Measurements from ENCODE around the gene LRP1B.
A peak's percentile ranks its signal among the peaks of the same experiment; 100 is the strongest.
"Not testable (repeated sequence)": the region's sequence is repeated elsewhere in the genome, so short reads cannot be mapped to it uniquely, and the experiment has no call there.

The LRP1B gene

GRCh38 chr2:140744379-140744778 lies 1386.4 kb downstream of the LRP1B start:
- no peak for DNase-seq

DNA sequence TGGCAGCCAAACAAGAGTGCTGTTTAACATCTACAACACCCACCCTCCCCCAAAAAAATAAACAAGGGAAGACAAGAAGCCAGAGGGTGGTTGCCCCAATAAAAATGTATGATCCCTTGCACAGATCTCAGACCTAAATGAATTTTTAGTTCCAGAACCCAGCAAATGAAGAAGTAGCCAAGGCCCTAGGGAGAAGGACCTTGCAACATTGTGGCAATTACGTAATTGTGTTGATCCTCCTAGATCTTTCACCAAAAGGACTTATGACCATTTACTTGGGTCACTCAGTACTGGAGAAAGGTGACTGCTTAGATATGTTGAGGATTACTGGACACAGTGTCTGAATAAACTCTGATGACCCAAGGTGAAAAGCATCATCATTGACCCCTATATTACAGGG lies 1393.8 kb downstream of the LRP1B start:
- DNase-seq: no peak

- DNase-seq: no peak
Observed at GRCh38 chr2:140734992-140735391, 1395.8 kb downstream of the LRP1B start.

GRCh38 chr2:140718999-140719398 lies 1411.8 kb downstream of the LRP1B start:
- DNase-seq: no peak

GRCh38 chr2:140717481-140717880 lies 1413.3 kb downstream of the LRP1B start:
- DNase-seq: no peak

DNA sequence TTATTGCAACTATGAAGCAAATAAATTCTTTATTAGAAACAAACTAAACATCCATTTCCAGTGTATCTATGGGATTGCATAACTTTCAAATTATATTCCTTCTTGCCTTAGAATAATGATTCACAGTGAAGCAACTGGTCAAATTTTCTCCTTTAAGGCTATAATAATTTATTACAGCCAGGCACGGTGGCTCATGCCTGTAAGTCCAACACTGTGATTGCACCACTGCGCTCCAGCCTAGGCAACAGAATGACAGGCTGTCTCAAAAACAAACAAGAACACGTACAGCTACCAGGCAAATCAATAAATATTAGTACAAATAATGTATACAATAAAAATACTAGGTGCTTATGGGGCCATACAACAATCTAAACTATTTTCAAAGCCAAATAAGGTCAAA lies 1416.2 kb downstream of the LRP1B start:
- DNase-seq: no peak

DNA sequence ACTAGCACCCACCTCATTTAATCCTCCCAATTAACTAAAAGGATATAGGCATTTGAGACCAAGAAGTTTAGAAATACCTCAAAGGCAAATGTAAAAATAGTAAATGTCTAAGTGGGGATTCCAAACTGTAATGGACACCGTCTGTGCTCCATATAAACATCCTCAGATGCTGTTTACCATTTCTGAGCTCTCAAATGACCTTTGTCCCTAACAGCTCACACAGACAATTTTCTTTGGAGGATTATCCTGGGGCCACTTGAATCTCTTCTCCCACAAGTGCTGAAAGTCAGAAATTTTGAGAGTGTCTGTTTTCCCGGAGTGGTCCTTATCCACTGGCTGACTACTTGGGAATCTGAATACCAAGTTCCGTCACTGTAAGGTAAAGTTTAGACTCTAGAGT lies 1418.9 kb downstream of the LRP1B start:
- DNase-seq: no peak

- DNase-seq: no peak
Observed at GRCh38 chr2:140701726-140702125, 1429.1 kb downstream of the LRP1B start.

DNA sequence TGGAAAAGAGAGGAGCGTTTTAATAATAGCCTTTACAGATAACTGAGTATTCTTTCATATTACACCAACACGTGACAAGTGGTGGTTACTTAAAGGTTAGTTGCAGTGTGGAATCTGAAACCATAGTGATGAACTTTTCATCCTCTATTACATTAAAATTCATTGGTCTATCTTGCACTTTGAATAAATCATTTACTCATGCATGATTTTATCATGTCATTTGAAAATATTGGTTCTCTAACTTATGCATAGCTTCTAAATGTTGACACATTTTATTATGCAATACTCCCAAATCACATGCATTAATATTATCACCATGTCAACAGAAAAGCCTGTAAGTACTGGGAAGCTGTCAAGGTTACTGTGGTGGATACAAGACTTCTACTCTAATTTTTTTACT lies 1432.2 kb downstream of the LRP1B start:
- no peak for DNase-seq

DNA sequence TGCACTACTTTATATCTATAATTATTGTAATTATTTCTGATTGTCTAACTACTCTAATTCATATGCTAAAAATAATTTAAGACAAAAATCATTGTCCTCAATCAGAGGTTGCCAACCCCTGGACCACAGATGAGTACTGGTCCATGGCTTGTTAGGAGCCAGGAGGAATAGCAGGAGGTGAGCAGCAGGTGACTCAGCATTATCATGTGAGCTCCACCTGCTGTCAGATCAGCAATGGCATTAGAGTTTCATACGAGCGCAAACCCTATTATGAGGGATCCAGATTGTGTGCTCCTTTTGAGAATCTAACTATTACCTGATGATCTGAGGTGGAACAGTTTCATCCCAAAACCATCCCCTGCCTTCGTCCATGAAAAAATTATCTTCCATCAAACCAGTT lies 1434.4 kb downstream of the LRP1B start:
- no peak for DNase-seq

DNA sequence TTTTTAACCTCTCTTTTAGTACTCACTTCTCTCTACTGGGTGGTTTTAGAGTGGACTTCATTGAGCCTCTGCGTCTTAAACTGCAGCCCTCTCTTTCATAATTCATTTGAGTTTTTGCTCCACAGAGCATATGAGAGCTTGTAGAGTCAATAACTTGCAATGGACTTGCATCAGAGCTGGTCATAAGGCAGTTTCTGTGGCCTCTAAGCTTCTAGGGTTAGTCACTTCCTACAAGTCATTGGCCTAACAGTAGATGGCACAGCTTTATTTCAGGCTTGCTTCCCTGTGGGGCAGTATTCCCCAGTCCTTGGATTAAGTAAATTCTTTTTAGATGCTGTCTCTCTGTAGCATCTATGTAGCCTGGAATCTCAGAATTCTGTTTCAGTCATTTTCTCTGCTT lies 1435.7 kb downstream of the LRP1B start:
- DNase-seq: peak; percentile 5

GRCh38 chr2:140687825-140688224 lies 1443.0 kb downstream of the LRP1B start:
- DNase-seq: no peak

GRCh38 chr2:140683658-140684057 lies 1447.2 kb downstream of the LRP1B start:
- no peak for DNase-seq

DNA sequence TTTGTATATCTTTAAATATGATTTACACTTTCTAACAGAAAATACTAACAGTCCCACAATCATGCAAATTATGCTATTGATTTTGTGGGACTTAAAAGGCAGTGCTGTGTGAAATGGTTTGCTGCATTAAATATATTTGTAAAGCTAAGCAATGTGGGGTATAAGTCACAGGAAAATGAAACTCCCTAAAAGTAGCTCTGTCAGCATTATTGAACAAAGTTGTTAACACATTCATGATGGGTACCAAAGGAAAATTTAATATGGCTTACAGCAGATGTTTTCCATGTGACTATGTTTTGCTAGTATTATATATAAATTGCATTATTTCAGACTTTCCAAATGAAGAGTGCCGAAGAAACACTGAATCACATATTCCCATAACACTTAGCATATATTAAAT lies 1450.0 kb downstream of the LRP1B start:
- DNase-seq: no peak

GRCh38 chr2:140679752-140680151 lies 1451.1 kb downstream of the LRP1B start:
- DNase-seq: no peak

DNA sequence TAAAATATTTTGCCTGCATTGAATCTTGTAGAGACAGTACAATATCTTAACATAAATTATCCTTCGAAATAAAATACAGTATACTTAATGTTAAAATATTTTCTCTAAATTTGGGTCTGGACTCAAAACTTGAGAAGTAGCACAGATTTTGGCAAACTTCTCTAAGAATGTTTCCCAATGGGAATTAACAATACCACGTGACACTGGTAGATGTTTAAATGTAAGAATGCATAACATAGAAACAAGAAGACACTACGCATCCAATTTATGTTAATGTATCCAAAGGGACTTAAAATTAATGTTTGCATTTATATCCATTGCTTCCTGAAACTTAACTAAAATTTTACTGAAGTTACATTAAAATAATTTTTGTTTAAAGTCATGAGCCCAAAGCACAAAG lies 1460.9 kb downstream of the LRP1B start:
- DNase-seq: no peak

- no peak for DNase-seq
Observed at GRCh38 chr2:140667203-140667602, 1463.6 kb downstream of the LRP1B start.

- no peak for DNase-seq
Observed at GRCh38 chr2:140662504-140662903, 1468.3 kb downstream of the LRP1B start.

GRCh38 chr2:140658760-140659692 lies 1471.8 kb downstream of the LRP1B start:
- no peak for DNase-seq

- DNase-seq: no peak
Observed at GRCh38 chr2:140657657-140658056, 1473.2 kb downstream of the LRP1B start.

DNA sequence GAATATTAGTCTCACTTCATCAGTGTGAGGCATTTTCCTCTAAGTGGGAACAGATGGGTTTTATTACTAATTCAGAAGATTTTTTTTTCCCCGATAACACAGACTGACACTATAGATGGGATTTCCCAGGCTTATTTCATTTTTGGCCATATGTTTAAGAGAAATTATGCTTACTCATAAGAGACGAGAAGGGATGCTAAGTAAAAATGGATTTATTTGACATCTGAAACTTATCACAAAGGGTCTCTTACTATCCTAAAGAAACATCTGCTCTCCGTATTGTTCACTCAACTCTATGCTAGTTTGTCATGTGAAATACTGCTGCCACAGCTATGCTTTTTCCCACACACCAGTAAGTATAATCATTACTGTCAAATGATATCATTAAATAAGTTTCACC lies 1476.3 kb downstream of the LRP1B start:
- no peak for DNase-seq

GRCh38 chr2:140650825-140651224 lies 1480.0 kb downstream of the LRP1B start:
- DNase-seq: no peak

DNA sequence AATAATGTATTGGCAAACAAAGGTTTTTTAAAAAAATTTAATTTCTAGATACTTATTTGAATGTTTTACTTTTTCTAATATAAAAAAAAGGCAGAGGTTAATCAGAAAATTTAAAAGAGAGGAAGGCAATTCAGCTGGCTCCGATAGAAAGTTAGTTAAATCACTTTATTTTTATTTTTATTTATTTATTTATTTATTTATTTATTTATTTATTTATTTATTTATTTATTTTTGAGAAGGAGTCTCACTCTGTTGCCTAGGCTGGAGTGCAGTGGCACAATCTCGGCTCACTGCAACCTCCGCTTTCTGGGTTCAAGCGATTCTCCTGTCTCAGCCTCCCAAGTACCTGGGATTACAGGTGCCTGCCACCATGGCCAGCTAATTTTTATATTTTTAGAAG lies 1480.7 kb downstream of the LRP1B start:
- not testable (repeated sequence) for DNase-seq

DNA sequence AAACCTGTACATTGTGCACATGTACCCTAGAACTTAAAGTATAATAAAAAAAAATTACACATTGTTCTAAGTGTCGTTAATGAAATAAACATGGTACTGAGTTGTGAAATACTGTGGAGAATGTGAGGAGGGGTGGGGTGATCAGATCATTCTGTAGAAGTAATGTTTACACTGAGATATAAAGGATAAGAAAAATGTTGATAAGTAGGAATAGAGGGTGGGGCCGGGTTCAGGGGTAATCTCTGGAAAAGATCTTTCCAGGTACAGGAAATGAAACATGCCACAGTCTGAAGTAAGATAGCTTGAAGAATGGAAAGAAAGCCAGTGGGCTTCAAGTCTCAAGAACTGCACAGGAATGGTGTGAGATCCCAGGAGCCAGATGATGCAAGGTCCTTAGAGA lies 1482.4 kb downstream of the LRP1B start:
- no peak for DNase-seq

DNA sequence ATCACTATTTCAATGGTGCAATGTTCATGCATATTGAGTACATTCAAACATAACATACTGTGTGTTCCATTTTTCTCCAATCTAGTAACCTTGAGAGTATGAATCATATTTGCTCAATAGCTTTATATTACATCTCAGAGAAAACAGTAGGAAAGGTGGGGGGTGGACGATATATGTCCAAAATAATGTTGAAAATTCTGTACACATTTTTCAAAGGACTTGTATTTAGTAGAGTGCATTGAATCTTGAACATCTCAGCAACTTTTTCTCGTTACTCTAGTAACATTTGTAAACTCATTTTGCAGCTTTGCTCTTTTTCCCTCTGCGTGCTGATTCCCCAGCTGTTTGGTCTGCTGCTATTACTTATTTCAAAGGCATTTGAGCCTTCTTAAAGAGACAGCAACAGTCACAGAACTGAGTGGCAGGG lies 1487.0 kb downstream of the LRP1B start:
- DNase-seq: no peak

All from inflammatory macrophage treated with lipopolysaccharide for 4 hours (primary cell).